MCF 10A (cell line): ENCODE data around the gene ZNF160. TPM values are rescaled to one million over a fixed set of nuclear protein-coding genes. Genes with fewer than 3 reads are reported as not detected.
"Not testable (repeated sequence)": the region's sequence is repeated elsewhere in the genome, so short reads cannot be mapped to it uniquely, and the experiment has no call there.

Source experiments
- BruUV-seq: library from RNA; stranded (reverse); fragments of 400-500 nt; replicated peaks from 2 replicates; lab custom pipeline; 2021; lab: Mats Ljungman, UMichigan
- CTCF ChIA-PET: fragments of 300-600 bp; sonication (Branson Sonifier 250); formaldehyde crosslinking; extraction: SDS; loops from one replicate; lab custom pipeline; 2021; ENCODE audit warnings: antibody characterized with exemption, inconsistent platforms; lab: Yijun Ruan, JAX
- POLR2A ChIA-PET: fragments of 300-600, 350-650 bp; sonication (Branson Sonifier 250); formaldehyde crosslinking; extraction: SDS; loops from one replicate; lab custom pipeline; 2020; ENCODE audit warnings: antibody characterized with exemption, inconsistent platforms; lab: Yijun Ruan, JAX
- DNase-seq: peaks from one replicate; pipeline ENCODE4 v3.0.0-alpha.2; 2018; ENCODE audit not compliant: unreplicated experiment
- H3K27ac Mint-ChIP-seq: one replicate; pipeline ENCODE4 v1.8.0; 2022; ENCODE audit warnings: mild to moderate bottlenecking, low read depth, mixed read lengths; ENCODE audit not compliant: unreplicated experiment
- H3K27me3 Mint-ChIP-seq: one replicate; pipeline ENCODE4 v1.8.0; 2022; ENCODE audit warnings: mixed read lengths; ENCODE audit not compliant: insufficient read depth, unreplicated experiment
- H3K36me3 Mint-ChIP-seq: one replicate; pipeline ENCODE4 v1.8.0; 2022; ENCODE audit warnings: mild to moderate bottlenecking, moderate library complexity, mixed read lengths; ENCODE audit not compliant: insufficient read depth, unreplicated experiment
- H3K4me1 Mint-ChIP-seq: one replicate; pipeline ENCODE4 v1.8.0; 2022; ENCODE audit warnings: mixed read lengths; ENCODE audit not compliant: insufficient read depth, unreplicated experiment
- H3K4me3 Mint-ChIP-seq: one replicate; pipeline ENCODE4 v1.8.0; 2022; ENCODE audit warnings: mild to moderate bottlenecking, moderate library complexity, mixed read lengths; ENCODE audit not compliant: unreplicated experiment
- H3K9me3 Mint-ChIP-seq: one replicate; pipeline ENCODE4 v1.8.0; 2022; ENCODE audit warnings: mixed read lengths; ENCODE audit not compliant: unreplicated experiment
- intact Hi-C: fragments of 100-400 bp; cut with micrococcal nuclease; formaldehyde crosslinking; loops from 2 replicates; pipeline ENCODE4 v1.14.1; 2022
- total RNA-seq: library from RNA; stranded (reverse); gene quantifications from 2 replicates; pipeline ENCODE4 v1.2.3, GENCODE V29; 2022
- TF ChIP-seq, protein P1 (sequence below): fragments of 200-600 bp; IDR thresholded peaks from one replicate; pipeline ENCODE4 v1.8.0; 2022; ENCODE audit warnings: antibody characterized with exemption, mild to moderate bottlenecking; ENCODE audit not compliant: unreplicated experiment

ZNF160 gene
- total RNA-seq, 1 experiment from 2014 or later: 16.5 TPM

DNA sequence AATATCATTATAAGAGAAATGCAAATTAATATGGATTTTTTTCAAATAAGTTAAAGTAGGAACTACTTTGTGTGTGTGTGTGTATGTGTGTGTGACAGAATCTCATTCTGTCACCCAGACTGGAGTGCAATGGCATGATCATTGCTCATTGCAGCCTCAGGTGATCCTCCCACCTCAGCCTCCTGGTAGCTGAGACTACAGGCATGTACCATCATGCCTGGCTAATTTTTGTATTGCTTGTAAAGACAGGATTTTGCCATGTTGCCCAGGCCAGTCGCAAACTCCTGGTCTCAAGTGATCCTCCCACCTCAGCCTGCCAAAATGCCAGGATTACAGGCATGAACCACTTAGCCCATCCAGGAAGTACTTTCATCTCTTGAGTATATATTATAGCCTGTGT, 61.9 kb downstream of the ZNF160 start:
- TF ChIP-seq, protein P1, sequence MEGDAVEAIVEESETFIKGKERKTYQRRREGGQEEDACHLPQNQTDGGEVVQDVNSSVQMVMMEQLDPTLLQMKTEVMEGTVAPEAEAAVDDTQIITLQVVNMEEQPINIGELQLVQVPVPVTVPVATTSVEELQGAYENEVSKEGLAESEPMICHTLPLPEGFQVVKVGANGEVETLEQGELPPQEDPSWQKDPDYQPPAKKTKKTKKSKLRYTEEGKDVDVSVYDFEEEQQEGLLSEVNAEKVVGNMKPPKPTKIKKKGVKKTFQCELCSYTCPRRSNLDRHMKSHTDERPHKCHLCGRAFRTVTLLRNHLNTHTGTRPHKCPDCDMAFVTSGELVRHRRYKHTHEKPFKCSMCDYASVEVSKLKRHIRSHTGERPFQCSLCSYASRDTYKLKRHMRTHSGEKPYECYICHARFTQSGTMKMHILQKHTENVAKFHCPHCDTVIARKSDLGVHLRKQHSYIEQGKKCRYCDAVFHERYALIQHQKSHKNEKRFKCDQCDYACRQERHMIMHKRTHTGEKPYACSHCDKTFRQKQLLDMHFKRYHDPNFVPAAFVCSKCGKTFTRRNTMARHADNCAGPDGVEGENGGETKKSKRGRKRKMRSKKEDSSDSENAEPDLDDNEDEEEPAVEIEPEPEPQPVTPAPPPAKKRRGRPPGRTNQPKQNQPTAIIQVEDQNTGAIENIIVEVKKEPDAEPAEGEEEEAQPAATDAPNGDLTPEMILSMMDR: no peak
- Mint-ChIP-seq H3K4me1 (no peaks in the 10 kb centered on the region), H3K9me3 (peaks cover 23% of the 10 kb centered on the region), H3K27ac (no peak overlapping the region), H3K36me3 (no peaks in the 10 kb centered on the region), H3K27me3 (no peaks in the 10 kb centered on the region), H3K4me3 (no peak overlapping the region)
- BruUV-seq: no TSS peak
- DNase-seq: no peak
- intact Hi-C loops: no loop called here
- ChIA-PET POLR2A (no interaction called here), CTCF (no interaction called here)

DNA sequence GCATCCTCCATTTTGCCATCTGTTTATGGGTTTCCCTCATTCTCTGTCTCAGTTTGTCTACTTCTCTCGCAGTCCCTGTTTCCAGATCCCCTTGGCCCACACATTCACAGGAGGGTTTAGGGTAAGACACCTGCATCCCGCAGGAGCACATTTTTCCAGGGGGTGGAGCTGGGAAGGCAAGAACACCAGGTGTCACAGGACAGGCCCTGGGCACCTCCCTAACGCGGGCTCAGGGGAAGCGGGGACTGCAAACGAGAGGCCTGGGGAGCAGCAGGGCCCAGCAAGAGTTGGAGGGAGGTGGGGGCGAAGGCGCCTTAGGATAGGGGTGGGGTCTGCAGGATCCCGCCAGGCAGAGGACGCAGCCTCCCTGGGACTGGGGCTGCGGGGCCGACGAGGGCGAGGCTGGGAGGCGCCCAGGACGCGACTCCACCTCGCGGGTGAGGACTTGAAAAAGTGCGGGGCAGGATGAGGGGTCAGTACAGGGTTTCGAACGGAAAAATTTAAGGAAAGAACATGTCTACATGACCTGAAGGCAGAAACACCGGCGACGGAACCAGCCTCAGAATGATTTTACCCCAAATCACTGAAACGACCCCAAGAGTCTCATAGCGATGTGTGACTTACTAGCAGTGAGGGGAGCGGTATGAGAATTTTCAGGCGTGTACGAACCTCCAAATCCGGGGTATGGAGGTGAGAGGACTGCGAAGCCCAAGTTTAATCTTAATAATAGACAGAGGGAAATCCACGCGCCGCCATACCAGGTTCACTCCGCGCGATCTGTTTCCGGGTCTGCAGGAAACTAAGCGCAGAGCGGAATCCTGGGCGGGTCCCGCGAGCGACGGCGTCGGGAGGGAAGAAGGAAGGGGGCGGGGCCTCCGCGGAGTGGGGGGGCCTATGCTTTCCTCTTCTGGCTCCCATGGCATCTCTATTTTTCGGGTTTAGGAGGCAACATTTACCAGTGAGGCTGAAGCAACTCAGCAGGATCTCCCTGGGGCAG, 65.8 kb downstream of the ZNF160 start:
- no peaks in the 10 kb centered on the region for H3K27me3 Mint-ChIP-seq
- TF ChIP-seq, protein P1: no peak
- CTCF ChIA-PET: no interaction called here
- intact Hi-C loops: no loop called here
- BruUV-seq: no TSS peak
- no peaks in the 10 kb centered on the region for H3K4me1 Mint-ChIP-seq
- no peaks in the 10 kb centered on the region for H3K36me3 Mint-ChIP-seq
- DNase-seq: no peak
- no peak overlapping the region for H3K4me3 Mint-ChIP-seq
- H3K27ac Mint-ChIP-seq: no peak overlapping the region
- POLR2A ChIA-PET: no interaction called here
- peaks cover 21% of the 10 kb centered on the region for H3K9me3 Mint-ChIP-seq

DNA sequence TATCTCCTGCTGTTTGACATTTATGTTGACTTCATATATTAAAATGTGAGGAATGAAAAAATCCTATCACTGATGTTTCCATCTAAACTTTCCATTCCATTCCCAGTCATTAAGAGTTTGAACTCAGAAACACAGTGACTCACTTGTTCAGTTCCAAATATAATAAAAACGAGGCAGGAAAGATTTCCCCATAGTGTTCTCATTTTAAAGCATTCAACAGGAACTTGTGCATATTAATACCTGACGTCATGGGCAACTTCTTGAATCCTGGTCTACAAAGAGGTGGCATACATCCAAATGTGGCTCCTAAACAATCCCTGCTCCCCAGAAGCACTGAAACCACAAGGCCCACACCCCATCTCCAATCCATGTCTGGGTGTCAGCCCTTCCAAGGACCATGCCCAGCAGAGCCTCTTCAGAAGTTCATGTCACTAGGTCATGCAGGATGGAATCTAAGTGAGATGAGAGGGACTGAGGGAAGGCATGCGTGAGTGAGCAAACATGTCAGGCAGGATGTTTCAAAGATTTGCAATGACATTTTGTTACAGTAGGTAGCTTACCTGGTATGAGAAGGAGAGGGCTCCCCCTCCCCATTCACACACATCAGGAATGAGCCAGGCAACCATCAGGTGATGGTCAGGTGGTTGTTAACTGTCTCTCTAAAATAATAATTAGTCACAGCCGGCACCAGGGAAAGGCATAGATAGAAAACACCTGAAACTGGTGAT, 68.1 kb downstream of the ZNF160 start:
- Mint-ChIP-seq H3K36me3 (no peaks in the 10 kb centered on the region), H3K4me3 (no peak overlapping the region), H3K9me3 (peaks cover 34% of the 10 kb centered on the region), H3K27ac (no peak overlapping the region), H3K4me1 (no peaks in the 10 kb centered on the region), H3K27me3 (no peaks in the 10 kb centered on the region)
- intact Hi-C loops: no loop called here
- POLR2A ChIA-PET: interaction anchor here (0.7 kb wide), 1 partner anchor 28 kb away, joined by 4 read pairs; no protein-coding TSS in a partner anchor
- TF ChIP-seq, protein P1: no peak
- DNase-seq: no peak
- CTCF ChIA-PET: interaction anchor here (0.8 kb wide), 1 partner anchor 15 kb away, joined by 3 read pairs; no protein-coding TSS in a partner anchor
- BruUV-seq: no TSS peak

DNA sequence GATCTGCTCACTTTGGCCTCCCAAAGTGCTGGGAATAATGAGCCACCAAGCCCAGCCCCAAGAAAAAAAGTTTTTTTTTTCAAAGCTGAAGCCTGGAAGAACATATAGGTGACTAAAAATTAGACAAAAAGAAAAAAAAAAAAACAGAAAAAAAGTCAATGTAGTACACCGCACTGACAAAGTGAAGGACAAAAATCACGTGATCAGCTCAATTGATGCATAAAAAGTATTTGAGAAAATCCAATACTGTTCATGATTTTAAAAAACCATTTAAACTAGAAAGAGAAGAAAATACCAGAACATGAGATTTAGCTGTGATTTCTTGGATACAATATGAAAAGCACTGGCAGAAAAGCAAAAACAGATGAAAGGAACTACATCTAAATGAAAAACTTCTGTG, 69.2 kb downstream of the ZNF160 start:
- TF ChIP-seq, protein P1: no peak
- H3K27me3 Mint-ChIP-seq: no peaks in the 10 kb centered on the region
- H3K9me3 Mint-ChIP-seq: peaks cover 41% of the 10 kb centered on the region
- BruUV-seq: no TSS peak
- no peak overlapping the region for H3K27ac Mint-ChIP-seq
- intact Hi-C loops: no loop called here
- POLR2A ChIA-PET: interaction anchor here (0.7 kb wide), 1 partner anchor 27 kb away, joined by 4 read pairs; no protein-coding TSS in a partner anchor
- no peak for DNase-seq
- CTCF ChIA-PET: interaction anchor here (0.6 to 0.8 kb wide), 2 partner anchors 14 to 712 kb away, joined by 3 read pairs; no protein-coding TSS in a partner anchor
- H3K4me1 Mint-ChIP-seq: no peaks in the 10 kb centered on the region
- H3K36me3 Mint-ChIP-seq: peaks cover 5% of the 10 kb centered on the region
- H3K4me3 Mint-ChIP-seq: no peak overlapping the region

DNA sequence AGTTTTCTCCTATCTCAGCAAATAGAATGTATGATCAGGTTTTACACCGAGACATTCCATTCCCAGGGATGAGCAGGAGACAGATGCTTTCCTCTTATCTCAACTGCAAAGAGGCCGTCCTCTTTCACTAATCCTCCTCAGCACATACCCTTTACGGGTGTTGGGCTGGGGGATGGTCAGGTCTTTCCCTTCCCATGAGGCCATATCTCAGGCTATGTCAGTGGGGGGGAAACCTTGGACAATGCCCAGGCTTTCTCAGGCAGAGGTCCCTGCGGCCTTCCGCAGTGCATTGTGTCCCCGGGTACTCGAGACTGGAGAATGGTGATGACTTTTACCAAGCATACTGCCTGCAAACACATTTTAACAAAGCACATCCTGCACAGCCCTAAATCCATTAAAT, 74.9 kb downstream of the ZNF160 start:
- peaks cover 66% of the 10 kb centered on the region for H3K9me3 Mint-ChIP-seq
- DNase-seq, CTCF ChIA-PET, H3K4me3 Mint-ChIP-seq, H3K36me3 Mint-ChIP-seq, BruUV-seq, H3K4me1 Mint-ChIP-seq, intact Hi-C loops, H3K27ac Mint-ChIP-seq, H3K27me3 Mint-ChIP-seq, POLR2A ChIA-PET: not testable (repeated sequence)
